Suprapubic skin (tissue), 4 donors: ENCODE measurements around the gene MYO18B.

Source experiments
- CTCF ChIP-seq, 2 donors: fragments of 200-600 bp in 1 of 2; fragments of 450-650 bp in 1 of 2; sonication (generic) in 1 of 2; IDR thresholded peaks; one replicate each; pipeline ENCODE4 v1.5.1; 2016 to 2019; ENCODE audit warnings: antibody characterized with exemption in 2 of 2, mild to moderate bottlenecking in 1 of 2, moderate library complexity in 1 of 2
- EP300 ChIP-seq: sonication (generic); formaldehyde crosslinking; IDR thresholded peaks from one replicate; pipeline ENCODE4 v1.6.1; 2017; ENCODE audit warnings: antibody characterized with exemption
- POLR2A ChIP-seq, 2 donors: fragments of 450-650 bp; IDR thresholded peaks; one replicate each; pipeline ENCODE4 v1.6.1; 2017; ENCODE audit warnings: antibody characterized with exemption in 2 of 2, mild to moderate bottlenecking in 2 of 2, moderate library complexity in 2 of 2
- POLR2AphosphoS5 ChIP-seq, 3 donors: sonication (generic); formaldehyde crosslinking; IDR thresholded peaks; one replicate each; pipeline ENCODE4 v1.6.1; 2017; ENCODE audit warnings: antibody characterized with exemption in 3 of 3

DNA sequence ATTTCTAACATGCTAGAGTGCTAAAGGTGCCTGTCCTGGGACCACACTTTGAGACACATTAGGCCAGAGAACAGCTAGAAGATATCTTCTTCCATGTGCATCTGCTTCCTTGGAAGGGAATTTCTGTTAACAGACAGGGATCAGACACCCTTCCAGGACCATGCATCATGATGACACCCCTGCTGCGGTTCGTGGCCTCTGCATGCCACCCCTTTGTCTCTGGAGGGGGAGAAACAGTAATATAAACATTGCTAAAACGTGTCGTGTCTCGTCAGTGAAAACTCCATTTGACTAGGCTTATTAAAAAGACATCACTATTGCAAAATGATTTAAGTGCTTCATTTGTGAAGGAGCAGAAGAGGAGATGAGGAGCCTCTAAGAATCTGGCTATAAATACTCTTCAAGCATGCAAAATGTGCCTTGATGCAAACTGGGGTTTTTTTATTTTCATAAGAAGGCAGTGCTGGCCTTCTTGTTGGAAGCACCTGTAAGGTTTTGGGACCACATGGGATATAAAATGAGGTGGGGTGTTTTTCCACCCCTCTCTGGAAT lies 141.6 kb downstream of the MYO18B start:
- TF ChIP-seq CTCF (IDR thresholded peaks at IDR 0.05), result no peak
- TF ChIP-seq EP300, result no peak
- TF ChIP-seq POLR2A (IDR thresholded peaks at IDR 0.05), result no peak
- no peak for TF ChIP-seq POLR2AphosphoS5 (IDR thresholded peaks at IDR 0.05)
